Uterus (tissue), 4 donors: ENCODE results near the gene PAM. TPM values are rescaled to one million over a fixed set of nuclear protein-coding genes. Genes with fewer than 3 reads are reported as not detected.

Source experiments
- DNase-seq, 2 donors: peaks; one replicate each; pipeline ENCODE4 v3.0.0-alpha.2; 2019 to 2020
- H3K27ac ChIP-seq, 2 donors: fragments of 200-600 bp; sonication (generic); 1 replicate in 1 of 2; 2 replicates in 1 of 2; pipeline ENCODE4 v1.5.1; 2016 to 2018
- H3K27me3 ChIP-seq, 2 donors: fragments of 200-600 bp; sonication (generic); one replicate each; pipeline ENCODE4 v1.5.1; 2018 to 2019; ENCODE audit warnings: control low read depth in 1 of 2
- H3K36me3 ChIP-seq, 2 donors: fragments of 200-600 bp; sonication (generic); one replicate each; pipeline ENCODE4 v1.5.1; 2019; ENCODE audit warnings: control low read depth in 1 of 2
- H3K4me1 ChIP-seq, 2 donors: fragments of 200-600 bp; sonication (generic); one replicate each; pipeline ENCODE4 v1.5.1; 2018 to 2019; ENCODE audit warnings: control low read depth in 1 of 2
- H3K4me3 ChIP-seq, 2 donors: fragments of 200-600 bp; sonication (generic); 1 replicate in 1 of 2; 2 replicates in 1 of 2; pipeline ENCODE4 v1.5.1; 2018 to 2019; ENCODE audit warnings: mild to moderate bottlenecking in 1 of 2
- H3K9me3 ChIP-seq, 2 donors: fragments of 200-600 bp; sonication (generic); one replicate each; pipeline ENCODE4 v1.5.1; 2019; ENCODE audit warnings: control low read depth in 1 of 2
- POLR2A ChIP-seq, 2 donors: fragments of 450-650 bp; IDR thresholded peaks; one replicate each; pipeline ENCODE4 v1.6.1; 2016; ENCODE audit warnings: antibody characterized with exemption in 2 of 2, mild to moderate bottlenecking in 1 of 2, moderate library complexity in 1 of 2
- intact Hi-C: fragments of 100-400 bp; cut with DNase I; formaldehyde crosslinking; loops from one replicate; pipeline ENCODE4 v1.15.1; 2023; ENCODE audit warnings: low total_unique reads
- total RNA-seq, 4 donors: library from RNA; depleted of rRNA in 3 of 4; stranded (reverse); fragments of >200 nt in 3 of 4; gene quantifications; one replicate each; pipeline versions ENCODE4 v1.1.0 to v1.2.4, GENCODE V29; 2014 to 2023
- TF ChIP-seq, protein P1 (sequence below), 4 experiments: fragments of 200-600 bp in 2 of 4; fragments of 450-650 bp in 2 of 4; sonication (generic) in 2 of 4; IDR thresholded peaks; one replicate each; pipeline ENCODE4 v1.5.1; 2016 to 2019; ENCODE audit warnings: antibody characterized with exemption in 4 of 4, mild to moderate bottlenecking in 2 of 4, moderate library complexity in 1 of 4
- donor health status: DM: yes; HTN: yes; CAD: no.

PAM gene
- total RNA-seq, 4 donors from 2014 or later = 101 to 502 (median 168) TPM

DNA sequence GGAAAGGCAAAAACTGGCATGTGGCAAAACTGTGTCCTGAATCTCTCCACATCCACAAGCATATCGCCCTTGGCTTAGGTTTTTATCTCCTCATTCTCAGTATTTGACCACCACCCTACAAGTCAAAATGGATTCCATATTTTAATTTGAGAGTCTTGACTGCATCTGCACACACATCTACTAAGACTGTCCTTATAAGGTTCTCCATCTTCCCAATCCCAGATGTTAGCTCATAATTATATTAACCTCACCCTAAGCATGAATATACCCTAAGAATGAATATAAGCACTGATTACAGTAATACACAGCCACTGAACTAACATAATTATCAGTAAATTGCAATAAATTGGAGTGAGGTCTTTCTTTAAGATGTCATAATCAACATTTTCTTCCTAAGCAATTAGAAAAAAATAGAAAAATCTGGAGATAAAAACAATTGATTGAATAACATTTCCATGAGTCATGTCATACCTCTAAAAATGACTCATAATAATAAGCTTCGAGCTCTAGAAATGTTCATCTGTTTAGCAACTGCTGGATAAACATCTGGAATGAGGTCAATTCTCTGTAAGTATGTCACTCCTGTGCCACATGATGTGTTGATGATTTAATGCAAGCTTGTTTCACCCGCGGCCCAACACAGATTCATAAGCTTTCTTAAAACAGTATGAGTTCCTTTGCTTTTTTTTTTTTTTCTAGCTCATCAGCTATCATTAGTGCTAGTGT is 39.9 kb upstream of the PAM start:
- H3K36me3 ChIP-seq = no peaks in the 10 kb centered on the region
- TF ChIP-seq, protein P1, sequence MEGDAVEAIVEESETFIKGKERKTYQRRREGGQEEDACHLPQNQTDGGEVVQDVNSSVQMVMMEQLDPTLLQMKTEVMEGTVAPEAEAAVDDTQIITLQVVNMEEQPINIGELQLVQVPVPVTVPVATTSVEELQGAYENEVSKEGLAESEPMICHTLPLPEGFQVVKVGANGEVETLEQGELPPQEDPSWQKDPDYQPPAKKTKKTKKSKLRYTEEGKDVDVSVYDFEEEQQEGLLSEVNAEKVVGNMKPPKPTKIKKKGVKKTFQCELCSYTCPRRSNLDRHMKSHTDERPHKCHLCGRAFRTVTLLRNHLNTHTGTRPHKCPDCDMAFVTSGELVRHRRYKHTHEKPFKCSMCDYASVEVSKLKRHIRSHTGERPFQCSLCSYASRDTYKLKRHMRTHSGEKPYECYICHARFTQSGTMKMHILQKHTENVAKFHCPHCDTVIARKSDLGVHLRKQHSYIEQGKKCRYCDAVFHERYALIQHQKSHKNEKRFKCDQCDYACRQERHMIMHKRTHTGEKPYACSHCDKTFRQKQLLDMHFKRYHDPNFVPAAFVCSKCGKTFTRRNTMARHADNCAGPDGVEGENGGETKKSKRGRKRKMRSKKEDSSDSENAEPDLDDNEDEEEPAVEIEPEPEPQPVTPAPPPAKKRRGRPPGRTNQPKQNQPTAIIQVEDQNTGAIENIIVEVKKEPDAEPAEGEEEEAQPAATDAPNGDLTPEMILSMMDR (IDR thresholded peaks at IDR 0.05) = no peak
- no peak for TF ChIP-seq POLR2A (IDR thresholded peaks at IDR 0.05)
- no peaks in the 10 kb centered on the region for H3K4me1 ChIP-seq
- H3K27me3 ChIP-seq = no peaks in the 10 kb centered on the region
- intact Hi-C loops = no loop called here
- no peaks in the 10 kb centered on the region for H3K9me3 ChIP-seq
- H3K27ac ChIP-seq = no peak overlapping the region
- H3K4me3 ChIP-seq = no peak overlapping the region
- no peak for DNase-seq

DNA sequence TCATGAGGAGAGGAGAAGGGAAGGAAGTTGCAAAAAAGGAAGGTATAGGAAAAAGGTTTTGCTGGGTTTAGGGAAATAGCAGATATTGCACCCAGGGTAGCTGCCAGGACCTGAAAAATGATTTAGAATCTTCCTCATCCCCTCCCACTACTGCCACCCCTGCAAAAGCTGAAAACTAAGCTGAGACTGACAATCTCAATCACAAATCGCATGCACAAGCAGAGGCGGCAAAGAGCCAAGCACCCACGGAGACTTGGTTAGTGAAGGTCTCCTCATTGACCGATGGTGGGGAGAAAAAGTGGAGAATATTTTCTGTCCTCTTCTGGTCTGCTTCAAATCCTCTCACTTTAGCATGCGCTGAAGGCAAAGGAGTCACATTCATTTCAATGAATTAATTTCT is 39.1 kb upstream of the PAM start:
- no peaks in the 10 kb centered on the region for H3K4me1 ChIP-seq
- intact Hi-C loops = no loop called here
- no peaks in the 10 kb centered on the region for H3K27me3 ChIP-seq
- H3K4me3 ChIP-seq = no peak overlapping the region
- no peak for TF ChIP-seq POLR2A (IDR thresholded peaks at IDR 0.05)
- TF ChIP-seq, protein P1 (IDR thresholded peaks at IDR 0.05) = no peak
- H3K36me3 ChIP-seq = no peaks in the 10 kb centered on the region
- no peaks in the 10 kb centered on the region for H3K9me3 ChIP-seq
- no peak overlapping the region for H3K27ac ChIP-seq
- DNase-seq = no peak

- intact Hi-C loops = no loop called here
These were observed 36.3 kb upstream of the PAM start for GRCh38 chr5:102718819-102719218.

DNA sequence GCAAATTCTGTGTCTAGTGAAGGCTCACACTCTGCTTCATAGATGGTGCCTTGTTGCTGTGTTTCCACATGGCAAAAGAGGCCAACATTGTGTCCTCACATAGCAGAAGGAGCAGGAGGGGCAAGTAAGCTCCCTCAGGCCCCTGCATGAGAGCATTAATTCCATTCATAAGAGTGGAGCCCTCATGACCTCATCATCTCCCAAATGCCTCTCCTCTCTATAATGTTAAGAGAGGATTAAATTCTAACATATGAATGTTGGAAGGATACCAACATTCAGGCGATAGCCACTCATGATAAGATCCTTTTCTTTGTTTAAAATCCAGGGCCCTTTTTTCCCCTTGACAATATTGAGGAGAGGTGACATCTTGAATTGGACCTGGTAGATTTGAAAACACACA is 35.2 kb upstream of the PAM start:
- no peak for TF ChIP-seq POLR2A (IDR thresholded peaks at IDR 0.05)
- TF ChIP-seq, protein P1 (IDR thresholded peaks at IDR 0.05) = no peak
- H3K27me3 ChIP-seq = no peaks in the 10 kb centered on the region
- no peak overlapping the region for H3K4me3 ChIP-seq
- no peaks in the 10 kb centered on the region for H3K9me3 ChIP-seq
- H3K36me3 ChIP-seq = no peaks in the 10 kb centered on the region
- no peak overlapping the region for H3K27ac ChIP-seq
- H3K4me1 ChIP-seq = no peaks in the 10 kb centered on the region
- intact Hi-C loops = no loop called here
- no peak for DNase-seq

More at GRCh38 chr5:102718819-102719218, 36.3 kb upstream of the PAM start:
- TF ChIP-seq POLR2A (IDR thresholded peaks at IDR 0.05) = no peak
- TF ChIP-seq, protein P1 (IDR thresholded peaks at IDR 0.05) = no peak
- Histone ChIP-seq H3K27ac (no peak overlapping the region), H3K4me1 (no peaks in the 10 kb centered on the region), H3K4me3 (no peak overlapping the region), H3K9me3 (no peaks in the 10 kb centered on the region), H3K36me3 (no peaks in the 10 kb centered on the region), H3K27me3 (no peaks in the 10 kb centered on the region)
- DNase-seq = no peak

- no peaks in the 10 kb centered on the region for H3K27me3 ChIP-seq
- H3K9me3 ChIP-seq = no peaks in the 10 kb centered on the region
- DNase-seq = no peak
- no peaks in the 10 kb centered on the region for H3K4me1 ChIP-seq
- H3K36me3 ChIP-seq = no peaks in the 10 kb centered on the region
- no peak for TF ChIP-seq POLR2A (IDR thresholded peaks at IDR 0.05)
- intact Hi-C loops = no loop called here
- no peak overlapping the region for H3K4me3 ChIP-seq
- no peak overlapping the region for H3K27ac ChIP-seq
These were observed 34.1 kb upstream of the PAM start for GRCh38 chr5:102720969-102721368.
